Measurements from ENCODE around the gene LINGO3. TPM values are rescaled to one million over a fixed set of nuclear protein-coding genes. Genes with fewer than 3 reads are reported as not detected.

LINGO3 gene
- total and polyA plus RNA-seq, 5 donors: not detected

GRCh38 chr19:2338751-2339643 is 31.0 kb upstream of the LINGO3 start:
- peak in 2 of 3 donors; percentile 48 to 52 for DNase-seq
- Histone ChIP-seq H3K4me1 (ENCODE audit: control insufficient read depth, insufficient read depth, low read length) (no peaks in the 10 kb centered on the region), H3K27me3 (ENCODE audit: control insufficient read depth, insufficient read depth) (no peaks in the 10 kb centered on the region), H3K27ac (ENCODE audit: low read length) (no peak overlapping the region), H3K4me3 (ENCODE audit: low read length) (no peak overlapping the region), H3K9me3 (ENCODE audit: control insufficient read depth, low read length) (no peaks in the 10 kb centered on the region)
- ATAC-seq: no peak
- WGBS: 97% methylated on average over 54 of the region's 54 CpGs
- intact Hi-C loops (cut with DNase I): no loop called here

GRCh38 chr19:2338055-2338615 is 30.2 kb upstream of the LINGO3 start:
- H3K4me1 ChIP-seq (ENCODE audit: control insufficient read depth, insufficient read depth, low read length): no peaks in the 10 kb centered on the region
- H3K27ac ChIP-seq (ENCODE audit: low read length): no peak overlapping the region
- no peaks in the 10 kb centered on the region for H3K27me3 ChIP-seq (ENCODE audit: control insufficient read depth, insufficient read depth)
- ATAC-seq: no peak
- 95% methylated on average over 21 of the region's 21 CpGs for WGBS
- H3K4me3 ChIP-seq (ENCODE audit: low read length): no peak overlapping the region
- intact Hi-C loops (cut with DNase I): no loop called here
- no peaks in the 10 kb centered on the region for H3K9me3 ChIP-seq (ENCODE audit: control insufficient read depth, low read length)
- DNase-seq: peak in 2 of 3 donors; percentile 6 to 31

DNA sequence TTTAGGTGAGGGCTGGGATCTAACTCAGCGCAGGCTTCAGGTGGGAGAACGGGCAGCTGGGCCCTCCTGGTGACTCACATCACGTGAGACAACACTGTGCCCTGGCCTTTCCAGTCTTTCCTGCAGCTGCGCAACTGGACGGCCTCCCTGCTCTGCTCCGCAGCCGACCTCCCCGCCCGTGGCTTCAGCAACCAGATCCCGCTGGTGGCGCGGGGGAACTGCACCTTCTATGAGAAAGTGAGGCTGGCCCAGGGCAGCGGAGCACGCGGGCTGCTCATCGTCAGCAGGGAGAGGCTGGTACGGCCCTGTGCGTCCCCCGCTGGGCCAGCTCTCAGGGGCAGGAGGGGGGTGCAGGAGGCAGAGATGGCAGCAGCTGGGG is 29.4 kb upstream of the LINGO3 start:
- no peak for ATAC-seq
- WGBS: 70% methylated on average over 19 of the region's 19 CpGs
- intact Hi-C loops (cut with DNase I): no loop called here

GRCh38 chr19:2336528-2337328 is 28.8 kb upstream of the LINGO3 start:
- Histone ChIP-seq H3K27me3 (ENCODE audit: control insufficient read depth, insufficient read depth) (no peaks in the 10 kb centered on the region), H3K9me3 (ENCODE audit: control insufficient read depth, low read length) (no peaks in the 10 kb centered on the region), H3K4me3 (ENCODE audit: low read length) (no peak overlapping the region), H3K27ac (ENCODE audit: low read length) (no peak overlapping the region), H3K4me1 (ENCODE audit: control insufficient read depth, insufficient read depth, low read length) (no peaks in the 10 kb centered on the region)
- ATAC-seq (no peak), DNase-seq (peak in 1 of 3 donors; percentile 42)
- intact Hi-C loops (cut with DNase I): no loop called here
- WGBS: 86% methylated on average over 33 of the region's 33 CpGs

More for the DNA sequence above, 29.4 kb upstream of the LINGO3 start:
- Histone ChIP-seq H3K9me3 (ENCODE audit: control insufficient read depth, low read length) (no peaks in the 10 kb centered on the region), H3K4me1 (ENCODE audit: control insufficient read depth, insufficient read depth, low read length) (no peaks in the 10 kb centered on the region), H3K4me3 (ENCODE audit: low read length) (no peak overlapping the region), H3K27ac (ENCODE audit: low read length) (no peak overlapping the region), H3K27me3 (ENCODE audit: control insufficient read depth, insufficient read depth) (no peaks in the 10 kb centered on the region)
- DNase-seq: peak in 2 of 3 donors; percentile 54 to 69

DNA sequence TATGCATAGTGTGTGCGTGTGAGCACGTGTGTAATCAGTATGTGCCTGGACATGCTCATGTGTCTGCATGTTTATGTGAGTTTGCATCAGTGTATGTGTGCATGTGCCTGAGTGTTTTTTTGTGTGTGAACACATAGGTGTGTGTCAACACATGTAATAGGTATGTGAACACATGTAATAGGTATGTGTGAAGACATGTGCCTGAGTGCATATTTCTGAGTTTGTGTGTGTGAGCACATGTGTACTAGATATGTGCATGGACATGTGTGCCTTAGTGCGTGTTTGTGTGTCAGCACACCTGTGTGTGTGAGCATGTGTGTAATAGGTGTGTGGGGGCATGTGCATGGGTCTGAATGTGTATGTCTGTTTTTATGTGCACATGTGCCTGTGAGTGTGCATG is 27.9 kb upstream of the LINGO3 start:
- intact Hi-C loops (cut with DNase I): no loop called here

DNA sequence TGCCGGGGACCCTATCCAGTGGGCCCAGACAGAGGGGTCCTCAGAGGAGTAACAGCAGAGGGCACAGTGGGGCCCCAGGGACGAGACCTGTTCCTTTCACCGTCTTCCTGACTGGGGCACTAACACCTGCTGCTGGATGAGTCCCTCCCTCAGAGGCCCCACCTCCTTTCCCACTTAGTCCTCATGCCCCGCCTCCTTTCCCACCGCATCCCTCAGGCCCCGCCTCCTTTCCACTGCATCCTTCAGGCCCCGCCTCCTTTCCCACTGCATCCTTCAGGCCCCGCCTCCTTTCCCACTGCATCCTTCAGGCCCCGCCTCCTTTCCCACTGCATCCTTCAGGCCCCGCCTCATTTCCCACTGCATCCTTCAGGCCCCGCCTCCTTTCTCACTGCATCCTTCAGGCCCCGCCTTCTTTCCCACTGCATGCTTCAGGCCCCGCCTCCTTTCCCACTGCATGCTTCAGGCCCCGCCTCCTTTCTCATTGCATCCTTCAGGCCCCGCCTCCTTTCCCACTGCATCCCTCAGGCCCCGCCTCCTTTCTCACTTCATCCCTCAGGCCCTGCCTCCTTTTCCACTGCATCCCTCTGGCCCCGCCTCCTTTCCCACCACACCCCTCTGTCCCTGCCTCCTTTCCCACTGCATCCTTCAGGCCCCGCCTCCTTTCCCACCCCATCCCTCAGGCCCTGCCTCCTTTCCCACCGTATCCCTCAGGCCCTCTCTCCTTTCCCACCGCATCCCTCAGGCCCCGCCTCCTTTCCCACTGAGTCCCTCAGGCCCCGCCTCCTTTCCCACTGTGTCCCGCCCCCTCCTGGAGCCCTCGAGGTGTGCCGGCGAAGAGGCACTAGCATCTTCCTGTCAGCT is 27.3 kb upstream of the LINGO3 start:
- 94% methylated on average over 26 of the region's 26 CpGs for WGBS
- intact Hi-C loops (cut with DNase I): no loop called here

More for the DNA sequence above, 27.9 kb upstream of the LINGO3 start:
- no peak for DNase-seq
- no peak overlapping the region for H3K4me3 ChIP-seq (ENCODE audit: low read length)
- no peaks in the 10 kb centered on the region for H3K9me3 ChIP-seq (ENCODE audit: control insufficient read depth, low read length)
- ATAC-seq: no peak
- H3K27me3 ChIP-seq (ENCODE audit: control insufficient read depth, insufficient read depth): no peaks in the 10 kb centered on the region
- H3K4me1 ChIP-seq (ENCODE audit: control insufficient read depth, insufficient read depth, low read length): no peaks in the 10 kb centered on the region
- 65% methylated on average over 3 of the region's 3 CpGs for WGBS
- no peak overlapping the region for H3K27ac ChIP-seq (ENCODE audit: low read length)

GRCh38 chr19:2334426-2334825 is 26.5 kb upstream of the LINGO3 start:
- Histone ChIP-seq H3K4me3 (ENCODE audit: low read length) (no peak overlapping the region), H3K4me1 (ENCODE audit: control insufficient read depth, insufficient read depth, low read length) (peaks cover 2% of the 10 kb centered on the region), H3K27ac (ENCODE audit: low read length) (no peak overlapping the region), H3K27me3 (ENCODE audit: control insufficient read depth, insufficient read depth) (no peaks in the 10 kb centered on the region), H3K9me3 (ENCODE audit: control insufficient read depth, low read length) (no peaks in the 10 kb centered on the region)
- 95% methylated on average over 27 of the region's 27 CpGs for WGBS
- intact Hi-C loops (cut with DNase I): no loop called here
- ATAC-seq (no peak), DNase-seq (peak in 2 of 3 donors; percentile 30 to 44)

More for the DNA sequence above, 27.3 kb upstream of the LINGO3 start:
- no peak overlapping the region for H3K4me3 ChIP-seq (ENCODE audit: low read length)
- DNase-seq (peak in 2 of 3 donors; percentile 40 to 44), ATAC-seq (no peak)
- H3K27ac ChIP-seq (ENCODE audit: low read length): no peak overlapping the region
- no peaks in the 10 kb centered on the region for H3K4me1 ChIP-seq (ENCODE audit: control insufficient read depth, insufficient read depth, low read length)
- no peaks in the 10 kb centered on the region for H3K9me3 ChIP-seq (ENCODE audit: control insufficient read depth, low read length)
- no peaks in the 10 kb centered on the region for H3K27me3 ChIP-seq (ENCODE audit: control insufficient read depth, insufficient read depth)

- Histone ChIP-seq H3K27me3 (ENCODE audit: control insufficient read depth, insufficient read depth) (no peaks in the 10 kb centered on the region), H3K27ac (ENCODE audit: low read length) (no peak overlapping the region), H3K4me1 (ENCODE audit: control insufficient read depth, insufficient read depth, low read length) (peaks cover 2% of the 10 kb centered on the region), H3K9me3 (ENCODE audit: control insufficient read depth, low read length) (no peaks in the 10 kb centered on the region), H3K4me3 (ENCODE audit: low read length) (no peak overlapping the region)
- WGBS: 76% methylated on average over 11 of the region's 11 CpGs
- intact Hi-C loops (cut with DNase I): no loop called here
- DNase-seq (peak in 2 of 3 donors; percentile 23 to 39), ATAC-seq (no peak)
Measured at GRCh38 chr19:2333807-2334211, 25.9 kb upstream of the LINGO3 start.

GRCh38 chr19:2333027-2333806 is 25.3 kb upstream of the LINGO3 start:
- ATAC-seq (no peak), DNase-seq (peak in 2 of 3 donors; percentile 43 to 45)
- no peaks in the 10 kb centered on the region for H3K9me3 ChIP-seq (ENCODE audit: control insufficient read depth, low read length)
- H3K27me3 ChIP-seq (ENCODE audit: control insufficient read depth, insufficient read depth): no peaks in the 10 kb centered on the region
- H3K4me1 ChIP-seq (ENCODE audit: control insufficient read depth, insufficient read depth, low read length): peaks cover 2% of the 10 kb centered on the region
- intact Hi-C loops (cut with DNase I): no loop called here
- no peak overlapping the region for H3K4me3 ChIP-seq (ENCODE audit: low read length)
- WGBS: 75% methylated on average over 27 of the region's 27 CpGs
- no peak overlapping the region for H3K27ac ChIP-seq (ENCODE audit: low read length)

Data from right cardiac atrium (tissue), 5 donors.